GM19023 (cell line): ENCODE results near the gene MGAT5.
A peak's percentile ranks its signal among the peaks of the same experiment; 100 is the strongest.

ENCODE experiments used
- ATAC-seq: cut with Tn5 transposase; IDR thresholded peaks from one replicate; pipeline ENCODE4 v1.9.1; 2021; ENCODE audit warnings: mild to moderate bottlenecking, moderate library complexity; ENCODE audit not compliant: unreplicated experiment

The MGAT5 gene, protein sequence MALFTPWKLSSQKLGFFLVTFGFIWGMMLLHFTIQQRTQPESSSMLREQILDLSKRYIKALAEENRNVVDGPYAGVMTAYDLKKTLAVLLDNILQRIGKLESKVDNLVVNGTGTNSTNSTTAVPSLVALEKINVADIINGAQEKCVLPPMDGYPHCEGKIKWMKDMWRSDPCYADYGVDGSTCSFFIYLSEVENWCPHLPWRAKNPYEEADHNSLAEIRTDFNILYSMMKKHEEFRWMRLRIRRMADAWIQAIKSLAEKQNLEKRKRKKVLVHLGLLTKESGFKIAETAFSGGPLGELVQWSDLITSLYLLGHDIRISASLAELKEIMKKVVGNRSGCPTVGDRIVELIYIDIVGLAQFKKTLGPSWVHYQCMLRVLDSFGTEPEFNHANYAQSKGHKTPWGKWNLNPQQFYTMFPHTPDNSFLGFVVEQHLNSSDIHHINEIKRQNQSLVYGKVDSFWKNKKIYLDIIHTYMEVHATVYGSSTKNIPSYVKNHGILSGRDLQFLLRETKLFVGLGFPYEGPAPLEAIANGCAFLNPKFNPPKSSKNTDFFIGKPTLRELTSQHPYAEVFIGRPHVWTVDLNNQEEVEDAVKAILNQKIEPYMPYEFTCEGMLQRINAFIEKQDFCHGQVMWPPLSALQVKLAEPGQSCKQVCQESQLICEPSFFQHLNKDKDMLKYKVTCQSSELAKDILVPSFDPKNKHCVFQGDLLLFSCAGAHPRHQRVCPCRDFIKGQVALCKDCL

DNA sequence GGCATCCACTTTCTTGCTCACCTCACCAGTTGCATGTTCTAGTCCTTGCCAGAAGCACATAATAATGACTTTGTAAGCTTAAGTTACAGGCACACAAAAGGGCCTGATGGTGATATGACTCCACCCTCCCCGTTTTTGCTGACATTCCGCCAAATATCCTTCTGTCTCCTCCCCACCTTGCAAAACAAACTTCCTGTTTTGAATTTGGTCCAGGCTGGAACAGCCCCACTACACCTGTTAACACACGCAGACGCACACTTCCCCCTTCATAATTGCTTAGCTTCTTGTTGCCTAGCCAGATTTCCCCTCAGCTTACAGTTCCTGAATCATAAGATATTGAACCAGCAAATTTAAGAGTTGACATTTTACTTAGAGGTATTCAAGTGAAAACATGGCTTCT, at the start of gene MGAT5:
Gene MGAT5, plus strand, starts transcription at position 269 of the 400 bp plus-strand sequence. CDS start 332 bp downstream, outside the sequence.
- peak; percentile 12 for ATAC-seq

DNA sequence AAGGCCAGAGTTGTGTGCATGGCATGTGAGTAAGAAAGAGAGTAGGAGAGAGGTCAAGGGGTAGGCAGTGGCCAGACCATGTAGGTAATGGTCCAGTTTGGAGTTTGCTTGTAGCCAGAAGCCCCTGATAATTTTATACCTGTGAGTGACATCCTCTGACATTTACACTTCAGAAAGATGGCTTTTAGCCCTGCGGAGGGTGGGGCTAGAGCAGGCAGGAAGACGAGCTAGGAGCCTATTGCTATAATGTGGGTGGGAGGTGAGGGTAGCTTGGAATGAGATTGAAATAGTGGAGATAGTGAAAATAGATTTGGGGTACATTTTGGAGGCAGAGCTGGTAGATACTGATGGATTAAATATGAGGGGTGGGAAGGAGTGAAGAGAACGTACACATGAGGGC, 48.8 kb upstream of the MGAT5 start:
- no peak for ATAC-seq

DNA sequence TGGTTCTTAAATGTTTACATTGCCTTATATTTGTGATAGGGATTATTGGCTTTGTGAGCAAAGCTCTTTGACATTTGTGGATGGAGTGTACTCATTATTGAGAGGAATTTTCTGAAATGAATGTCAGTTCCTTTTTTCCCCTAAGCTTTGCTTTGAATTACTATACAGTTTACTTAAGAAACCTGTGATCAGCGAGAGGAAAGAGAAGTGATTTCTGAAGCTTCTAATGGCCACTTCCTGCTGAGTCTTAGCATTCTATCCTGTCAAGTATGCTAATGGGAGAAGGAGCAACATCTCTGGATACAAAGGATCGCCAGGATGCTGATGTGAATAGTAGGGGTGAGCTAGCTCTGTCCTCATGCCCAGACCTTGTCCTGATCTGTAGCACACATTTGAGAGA, 47.8 kb upstream of the MGAT5 start:
- no peak for ATAC-seq

DNA sequence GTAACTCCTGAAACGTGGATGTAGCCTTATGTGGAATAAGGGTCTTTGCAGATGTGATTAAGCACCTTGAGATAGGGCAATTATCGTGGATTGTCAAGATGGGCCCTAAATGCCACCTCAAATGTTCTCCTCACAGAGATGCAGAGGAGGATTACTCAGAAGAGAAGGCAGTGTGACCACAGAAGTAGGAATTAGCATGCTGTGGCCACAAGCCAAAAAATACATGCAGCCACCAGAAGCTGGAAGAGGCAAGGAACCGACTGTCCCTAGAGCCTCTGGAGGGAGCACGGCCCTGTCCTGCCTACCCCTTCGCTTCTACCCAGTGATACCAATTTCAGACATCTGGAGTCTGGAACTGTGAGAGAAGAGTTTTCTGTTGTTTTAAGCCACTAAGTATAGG, 47.3 kb upstream of the MGAT5 start:
- ATAC-seq: no peak

DNA sequence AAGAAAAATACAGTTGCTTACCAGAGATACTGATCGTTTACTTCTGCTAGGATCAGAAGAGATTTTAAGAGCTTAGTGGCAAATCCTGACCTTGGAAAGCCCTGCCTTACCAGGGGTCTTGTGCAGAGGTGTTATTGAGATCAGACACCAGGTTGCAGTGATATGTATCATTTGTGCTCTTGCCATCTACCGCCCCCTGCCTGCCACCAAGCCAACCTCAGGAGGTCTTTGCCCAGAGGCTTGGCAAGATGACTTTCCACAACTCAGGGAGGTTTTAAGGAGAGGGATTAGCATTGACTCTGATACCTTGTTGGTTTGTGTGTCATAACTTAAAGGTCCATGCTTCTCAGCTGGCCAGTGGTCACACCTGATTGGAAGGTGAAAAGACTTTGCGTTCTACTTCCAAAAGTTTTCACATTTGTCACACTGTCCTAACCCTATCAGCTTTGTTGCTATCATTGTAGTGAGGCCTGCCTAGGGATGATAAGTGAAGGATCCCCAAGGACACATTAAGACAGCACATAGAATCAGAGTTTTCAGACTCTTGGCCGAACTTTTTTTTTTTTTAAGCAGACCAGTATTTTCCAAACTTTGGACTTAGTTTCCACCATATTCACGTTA, 46.2 kb upstream of the MGAT5 start:
- ATAC-seq: peak; percentile 85

DNA sequence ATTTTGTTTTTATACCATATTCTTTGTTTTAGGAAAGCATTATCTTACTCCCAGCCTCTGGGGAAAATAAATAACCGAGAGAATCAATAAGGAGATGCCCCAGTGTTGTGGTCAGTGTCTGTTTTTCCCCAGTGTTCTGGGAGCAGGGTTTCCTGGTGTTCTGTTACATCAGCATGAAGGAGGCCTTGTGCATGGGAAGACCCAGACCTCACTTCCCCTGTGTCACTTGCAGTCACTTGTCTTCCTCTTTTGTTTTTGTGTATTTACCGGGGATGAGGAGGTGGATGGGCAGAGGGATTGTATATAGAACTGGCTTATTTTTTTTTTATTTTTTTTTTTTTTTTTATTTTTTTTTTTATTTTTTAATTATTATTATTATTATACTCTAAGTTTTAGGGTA, 45.0 kb upstream of the MGAT5 start:
- ATAC-seq: no peak

DNA sequence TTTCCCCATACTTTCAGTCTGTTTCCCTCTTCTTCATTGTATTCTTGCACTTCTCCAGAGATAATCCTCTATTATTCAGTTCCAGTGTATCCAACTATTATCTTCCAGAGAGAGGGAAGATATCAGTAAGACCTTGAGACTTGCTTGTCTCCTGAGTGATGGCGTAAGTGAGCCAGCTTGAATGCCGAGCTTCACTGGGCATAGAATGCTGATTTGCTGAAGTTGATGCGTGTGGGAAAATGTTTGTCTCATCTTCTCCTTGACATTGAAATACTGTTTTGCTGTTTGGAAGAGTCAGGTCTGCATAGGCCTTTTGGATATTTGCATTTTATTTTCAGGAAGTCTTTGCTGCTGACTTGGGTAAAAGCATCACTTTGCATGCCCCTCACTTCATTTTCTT, 41.1 kb upstream of the MGAT5 start:
- ATAC-seq: no peak

DNA sequence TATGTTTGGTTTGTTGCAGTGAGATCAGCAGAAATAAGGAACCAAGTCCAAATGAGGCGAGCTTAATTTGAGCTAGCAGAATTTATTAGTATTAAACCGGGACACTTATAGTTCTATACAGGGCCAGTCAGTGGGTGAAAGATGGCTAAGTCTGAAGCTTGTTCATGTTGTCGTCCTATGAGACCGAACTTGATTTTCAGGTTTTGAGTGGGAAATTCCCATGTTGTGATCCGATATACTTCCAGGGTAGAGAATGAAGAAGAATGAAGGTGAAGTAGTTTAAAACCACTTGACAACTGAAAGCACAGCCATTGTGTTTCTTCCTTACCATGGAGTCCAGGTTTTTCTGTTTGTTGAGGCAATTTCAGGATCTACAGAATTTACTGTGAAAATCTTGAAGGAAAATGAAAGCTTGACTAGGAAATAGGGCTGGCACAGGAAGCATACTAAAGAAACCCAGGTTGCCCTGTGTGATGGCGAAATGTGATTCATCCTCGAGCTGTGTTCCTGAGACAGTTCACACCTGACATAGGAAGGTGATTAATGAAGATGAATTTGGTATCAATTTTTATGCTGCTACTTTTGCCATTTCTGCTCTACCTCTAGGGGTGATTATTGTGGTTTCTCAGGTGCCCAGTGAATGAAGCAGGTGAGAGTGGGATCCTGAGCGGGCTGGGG, 37.6 kb upstream of the MGAT5 start:
- ATAC-seq: no peak

DNA sequence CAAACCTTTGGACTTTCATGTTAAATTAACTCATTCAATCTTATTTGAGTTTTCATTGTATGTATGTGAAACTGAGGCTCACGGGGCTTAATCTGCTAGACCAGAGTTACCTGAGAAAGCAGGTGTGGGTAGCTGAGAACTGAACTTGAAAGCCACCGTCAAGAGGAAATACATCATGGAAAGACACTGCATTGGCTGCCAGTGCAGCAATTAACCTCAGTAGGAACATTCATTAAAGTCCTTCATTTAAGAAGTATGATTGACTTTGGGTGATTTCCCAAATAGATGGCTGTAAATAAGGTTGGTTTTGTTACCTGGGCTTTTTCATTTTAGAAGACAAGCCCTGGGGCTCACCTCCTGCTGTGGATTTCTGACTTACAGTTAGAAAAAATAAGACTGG, 36.5 kb upstream of the MGAT5 start:
- no peak for ATAC-seq

DNA sequence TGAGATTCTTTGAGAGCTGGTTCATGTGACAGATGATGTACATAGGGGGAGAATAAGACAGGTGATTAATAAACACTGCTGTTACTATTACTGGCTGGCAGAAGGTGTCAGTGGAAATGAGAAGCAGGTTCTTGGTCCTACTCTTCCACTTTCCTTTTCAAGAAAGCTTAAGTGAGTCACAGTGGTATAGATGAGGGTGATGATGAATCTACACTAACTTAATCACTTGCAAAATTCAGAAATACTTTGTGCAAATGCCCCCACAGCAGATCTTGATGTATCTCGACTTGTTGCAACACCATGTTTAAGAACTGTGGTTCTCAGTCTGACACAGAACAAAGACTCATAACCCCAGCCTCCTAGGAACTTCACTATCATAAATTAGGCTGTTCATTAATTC, 35.9 kb upstream of the MGAT5 start:
- peak; percentile 69 for ATAC-seq

DNA sequence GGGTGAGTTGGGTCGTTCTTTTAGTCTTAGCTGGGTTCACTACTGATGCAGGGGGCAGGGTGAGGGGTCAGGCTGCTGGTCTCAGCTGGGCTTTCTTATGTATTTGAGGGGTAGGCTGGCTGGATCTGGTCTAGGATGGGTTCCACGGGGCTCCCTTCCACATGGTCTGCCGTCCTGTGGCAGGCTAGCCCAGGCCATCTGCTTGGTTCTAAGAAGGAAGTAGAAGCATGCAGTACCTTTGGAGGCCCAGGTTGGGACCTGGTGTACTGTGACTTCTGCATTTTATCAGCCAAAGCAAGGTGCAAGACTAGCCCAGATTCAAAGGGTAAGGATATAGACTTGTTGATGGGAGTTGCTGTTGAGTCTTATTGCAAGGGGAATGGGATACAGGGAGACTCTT, 35.5 kb upstream of the MGAT5 start:
- ATAC-seq: peak; percentile 23

DNA sequence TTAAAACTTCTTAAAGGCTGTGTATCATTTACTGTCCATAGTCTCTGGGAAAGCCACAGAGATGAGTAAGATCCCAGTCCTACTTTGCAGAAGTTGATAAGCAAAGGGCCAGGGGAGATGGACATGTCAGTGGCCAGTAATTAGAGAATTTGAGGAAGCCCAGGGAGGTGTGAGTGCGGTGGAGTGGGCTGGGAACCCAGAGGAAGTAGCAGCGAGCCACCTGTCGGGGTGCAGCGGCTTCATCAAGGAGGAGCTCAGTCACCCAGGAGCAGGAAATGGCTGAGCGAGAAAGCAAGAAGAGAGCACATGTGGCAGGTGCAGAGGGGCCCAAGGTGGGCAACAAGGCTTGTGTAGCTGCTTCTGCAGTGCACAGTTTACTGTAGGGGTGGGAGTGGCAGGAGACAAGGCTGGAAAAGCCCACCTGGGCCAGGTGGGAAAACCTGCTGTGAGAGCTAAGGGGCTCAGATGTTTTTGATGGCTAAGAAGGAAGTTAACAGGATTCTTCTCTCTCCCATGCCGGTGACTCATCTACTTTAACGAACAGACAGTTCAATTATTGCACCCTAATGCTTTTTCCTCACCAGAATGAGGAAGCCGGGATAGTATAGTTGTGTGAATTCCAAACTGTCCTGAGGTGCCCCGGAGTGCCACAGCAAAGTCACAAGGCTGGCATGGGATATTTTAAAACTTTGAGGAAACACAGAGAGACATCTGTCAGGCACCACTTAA, 34.8 kb upstream of the MGAT5 start:
- ATAC-seq: no peak

DNA sequence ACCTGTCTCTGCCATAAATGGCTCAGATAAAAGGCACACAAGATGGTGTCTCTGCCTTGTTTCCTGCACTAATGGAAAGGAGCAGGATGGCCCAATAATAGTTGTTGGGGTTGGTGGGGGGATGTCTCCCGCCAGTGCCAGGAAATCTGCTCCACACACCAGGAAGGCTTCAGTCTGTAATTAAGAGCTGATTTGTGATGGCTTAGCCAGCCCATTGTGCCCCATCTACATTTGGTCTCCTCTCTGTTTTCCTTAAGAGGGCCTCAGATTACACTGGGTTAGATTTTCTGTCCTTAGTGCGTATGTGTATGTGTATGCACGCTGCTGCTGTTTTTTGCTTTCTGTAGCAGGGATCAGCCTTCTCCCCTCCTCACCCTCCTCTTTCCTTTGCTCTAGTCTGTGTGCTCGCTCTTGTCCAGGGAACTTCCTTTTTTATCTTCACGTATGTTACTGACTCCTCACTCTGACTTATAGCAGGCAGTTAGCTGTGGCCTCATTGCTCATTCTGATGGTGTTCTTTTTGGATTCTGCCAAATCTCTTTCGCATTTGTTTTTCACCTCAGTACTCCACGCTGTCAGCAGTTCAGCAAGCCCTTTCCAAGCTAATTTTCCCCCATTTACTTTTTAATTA, 33.4 kb upstream of the MGAT5 start:
- no peak for ATAC-seq

DNA sequence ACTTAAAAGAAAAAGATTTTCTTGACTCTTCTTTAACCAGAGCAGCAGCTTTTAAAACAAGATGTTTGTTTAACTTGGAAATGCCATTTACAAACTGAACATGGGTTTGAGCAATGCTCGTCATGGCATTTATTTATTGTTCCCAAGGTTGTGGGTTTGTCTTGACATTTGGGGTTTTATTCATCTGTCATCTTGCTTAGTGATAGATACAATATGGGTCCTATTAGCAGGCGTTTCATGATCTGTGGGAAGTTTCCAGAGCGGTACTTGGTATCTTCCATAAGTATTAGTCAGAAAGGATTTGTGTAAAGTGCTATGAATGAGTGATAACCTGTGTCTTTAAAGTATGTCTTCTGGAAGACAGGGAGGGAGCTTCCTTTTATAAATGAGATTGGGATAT, 29.9 kb upstream of the MGAT5 start:
- no peak for ATAC-seq

DNA sequence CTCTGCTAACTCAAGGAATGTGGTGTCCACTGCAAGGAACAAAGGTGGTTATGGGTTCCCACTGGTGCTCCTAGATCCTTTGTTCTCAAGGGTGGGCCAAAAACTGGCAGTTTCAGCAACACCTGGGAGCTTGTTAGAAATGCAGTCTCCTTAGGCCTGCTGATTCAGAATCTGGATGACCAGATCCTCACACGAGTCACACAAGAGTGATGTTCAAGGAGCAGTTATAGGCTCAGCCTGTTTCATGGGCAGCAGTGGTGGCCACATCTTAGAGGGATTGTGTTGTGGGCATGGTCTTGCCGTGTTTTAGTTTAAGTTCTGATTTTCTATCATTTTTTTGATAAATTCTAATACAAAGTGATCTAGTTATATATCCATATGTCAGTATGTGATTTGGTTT, 28.7 kb upstream of the MGAT5 start:
- no peak for ATAC-seq

DNA sequence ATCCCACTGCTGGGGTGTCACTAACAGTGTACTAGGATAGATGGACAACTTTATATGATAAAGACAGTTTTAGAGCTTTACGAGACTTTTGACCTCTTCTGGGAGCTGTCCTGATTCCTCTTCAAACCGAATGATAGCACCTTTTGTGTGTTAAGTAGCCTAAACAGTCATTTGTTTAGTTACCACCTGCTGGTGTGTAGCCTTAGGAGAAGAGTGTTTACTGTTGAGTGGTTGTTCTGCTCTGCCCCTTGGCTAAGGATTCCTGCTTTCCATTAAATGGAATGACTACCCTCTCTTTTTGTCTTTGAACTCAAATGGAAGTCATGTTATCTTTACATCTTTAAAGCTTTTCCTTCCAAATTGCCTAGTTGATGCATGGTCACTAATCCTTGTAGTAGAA, 28.0 kb upstream of the MGAT5 start:
- no peak for ATAC-seq

DNA sequence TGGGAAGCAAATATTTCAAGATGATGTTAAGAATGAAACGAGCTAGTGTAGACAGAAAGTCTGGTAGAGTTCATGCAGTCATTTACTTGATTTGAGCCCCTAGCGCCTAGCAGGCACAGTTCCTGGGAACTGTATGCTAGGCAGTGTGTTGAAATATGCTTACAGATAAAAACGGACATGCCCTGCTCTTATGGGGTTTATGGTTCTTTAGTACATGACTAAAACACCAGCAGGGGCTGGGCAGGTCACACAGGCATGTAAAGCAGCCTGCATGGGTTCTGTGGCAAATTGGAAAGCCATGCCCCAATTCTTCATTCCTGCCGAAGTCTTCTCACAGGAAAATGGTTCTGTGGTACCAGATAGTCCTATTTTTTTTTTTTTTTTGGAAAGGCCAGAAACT, 27.3 kb upstream of the MGAT5 start:
- no peak for ATAC-seq

DNA sequence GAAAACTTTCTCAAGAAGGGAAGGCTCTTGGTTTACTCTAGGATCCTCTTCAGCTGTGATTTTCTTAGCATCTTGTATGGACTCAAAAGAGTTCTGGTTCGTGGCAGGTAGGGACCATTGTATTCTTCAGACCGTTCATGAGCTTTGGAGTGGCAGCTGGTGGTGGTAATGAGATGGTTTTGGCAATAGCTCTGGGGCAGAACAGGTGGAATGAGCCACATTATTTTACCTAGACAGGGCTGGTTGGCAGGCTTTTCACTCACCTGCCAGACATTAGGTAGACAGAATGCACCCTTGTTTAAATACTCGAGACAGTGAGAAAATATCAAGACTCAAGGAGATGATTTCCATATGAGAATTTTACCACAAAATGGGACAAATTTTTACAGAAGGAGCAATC, 26.2 kb upstream of the MGAT5 start:
- ATAC-seq: no peak

DNA sequence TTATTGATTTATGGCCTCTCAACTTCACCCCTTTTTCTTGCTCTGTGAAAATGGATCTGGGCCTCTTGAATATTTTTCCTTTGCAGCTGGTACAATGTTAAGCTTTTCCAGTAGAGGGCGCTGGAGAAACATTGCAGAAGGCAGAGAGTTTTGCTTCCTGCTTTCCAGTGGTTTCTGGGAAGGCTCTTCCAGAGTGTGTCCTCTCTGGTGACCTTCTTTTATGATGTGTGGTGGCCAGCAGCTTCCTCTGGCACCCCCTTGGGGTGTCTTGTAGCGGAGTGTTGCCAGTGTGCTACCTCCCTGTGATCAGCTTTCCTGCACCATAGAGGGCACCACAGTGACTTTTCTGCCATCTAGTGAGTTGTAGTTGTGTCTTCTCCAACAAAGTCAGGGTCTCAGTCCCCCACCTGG, 25.4 kb upstream of the MGAT5 start:
- ATAC-seq: no peak

DNA sequence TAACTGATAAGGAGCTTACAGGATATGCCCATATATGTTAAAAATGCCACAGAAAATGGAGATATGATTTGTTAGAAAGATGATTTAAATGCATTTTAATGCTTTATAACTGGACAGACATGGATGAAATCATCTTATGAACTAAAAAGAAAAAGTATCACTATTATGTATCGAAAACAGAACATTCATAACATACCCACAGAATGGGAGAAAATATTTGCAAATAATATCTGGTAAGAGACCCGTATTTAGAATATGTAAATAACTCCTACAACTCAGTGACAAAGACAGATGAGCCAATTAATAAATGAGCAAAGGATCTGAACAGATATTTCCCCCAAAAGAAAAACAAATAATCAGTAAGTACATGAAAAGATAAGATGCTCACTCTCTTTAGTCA, 24.3 kb upstream of the MGAT5 start:
- no peak for ATAC-seq
